CD4-positive, alpha-beta T cell treated with Interleukin-12 subunit alpha and Interleukin-12 subunit beta, for 1 hour (primary cell): ENCODE results near the gene HLCS.

Experiments used
- DNase-seq: peaks from one replicate; pipeline ENCODE4 v3.0.0-alpha.2; 2020

Gene HLCS

DNA sequence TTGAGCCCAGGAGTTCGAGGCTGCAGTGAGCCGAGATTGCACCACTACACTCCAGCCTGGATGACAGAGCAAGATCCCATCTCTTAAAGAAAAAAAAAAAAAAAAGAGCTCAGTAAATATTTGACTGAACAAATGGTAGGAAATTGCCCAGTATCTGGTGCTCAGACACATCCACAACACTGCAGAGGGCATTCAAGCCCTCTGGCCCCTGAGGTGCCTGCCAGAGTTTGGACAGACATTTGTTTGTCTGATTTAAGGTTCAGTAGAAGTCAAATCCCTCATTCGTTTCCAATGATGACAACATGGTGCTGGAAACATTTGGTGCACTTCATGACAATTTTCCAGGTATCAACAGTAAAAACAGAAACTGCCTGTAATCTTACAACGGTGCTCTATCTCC is 86.6 kb downstream of the HLCS start:
- no peak for DNase-seq

- no peak for DNase-seq
Observed at GRCh38 chr21:36877741-36878140, 88.7 kb downstream of the HLCS start.

DNA sequence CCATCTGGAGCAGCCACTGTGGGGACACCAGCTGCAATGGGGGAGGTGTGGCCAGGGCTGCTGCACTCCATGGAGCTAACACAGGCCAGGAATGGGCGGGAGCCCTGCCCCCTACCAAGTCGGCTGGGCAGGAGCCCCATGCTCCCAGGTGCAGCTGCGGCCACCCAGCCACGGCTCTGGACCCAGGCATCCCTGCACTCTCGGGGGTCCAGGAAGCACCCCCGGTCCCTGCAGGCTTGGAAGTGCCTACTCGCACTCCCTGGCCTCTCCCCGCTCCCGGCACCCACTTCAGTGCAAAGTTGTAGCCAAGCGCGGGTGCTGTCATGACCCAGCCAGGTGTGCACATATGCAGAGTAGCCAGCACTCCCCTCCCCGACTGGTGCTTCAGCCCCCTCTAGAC is 91.8 kb downstream of the HLCS start:
- DNase-seq, result no peak

DNA sequence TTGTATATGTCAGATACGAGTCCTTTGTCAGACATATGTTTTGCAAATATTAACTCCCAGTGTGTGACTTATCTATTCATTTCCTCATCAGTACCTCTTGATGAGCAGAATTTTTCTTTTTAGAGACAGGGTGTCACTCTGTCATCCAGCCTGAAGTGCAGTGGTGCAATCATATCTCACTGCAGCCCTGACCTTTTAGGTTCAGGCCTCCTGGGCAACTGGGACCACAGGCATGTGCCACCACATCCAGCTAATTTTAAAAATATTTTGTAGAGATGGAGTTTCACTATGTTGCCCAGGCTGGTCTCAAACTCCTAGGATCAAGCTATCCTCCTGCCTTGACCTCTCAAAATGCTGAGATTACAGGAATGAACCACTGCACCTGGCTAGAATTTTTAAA is 93.0 kb downstream of the HLCS start:
- no peak for DNase-seq

DNA sequence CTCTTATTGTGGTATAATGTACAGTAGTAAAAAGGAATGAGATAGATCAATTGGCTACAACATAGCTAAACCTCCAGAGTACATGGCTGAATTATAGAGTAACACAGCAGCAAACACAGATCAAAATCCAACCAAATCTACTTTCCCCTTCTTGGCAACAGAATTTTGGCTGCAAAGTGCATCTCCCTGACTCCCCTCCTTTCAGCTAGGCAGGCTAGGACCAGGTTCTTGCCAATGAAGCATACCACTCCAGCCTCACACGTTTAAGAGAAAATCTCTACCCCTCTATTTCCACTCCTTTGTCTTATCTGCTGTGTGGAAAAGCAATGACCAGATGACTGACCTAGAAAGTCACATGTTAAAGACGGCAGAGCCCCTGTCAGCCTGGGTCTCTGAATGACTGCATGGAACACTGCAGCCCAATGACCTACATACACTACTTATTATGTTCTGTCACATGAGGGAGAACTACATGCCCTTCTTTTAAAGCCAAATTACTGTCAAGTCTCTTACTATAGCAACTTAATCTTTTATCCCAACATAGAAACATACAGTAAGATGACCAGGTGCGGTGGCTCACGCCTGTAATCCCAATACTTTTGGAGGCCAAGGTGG is 99.1 kb downstream of the HLCS start:
- no peak for DNase-seq

DNA sequence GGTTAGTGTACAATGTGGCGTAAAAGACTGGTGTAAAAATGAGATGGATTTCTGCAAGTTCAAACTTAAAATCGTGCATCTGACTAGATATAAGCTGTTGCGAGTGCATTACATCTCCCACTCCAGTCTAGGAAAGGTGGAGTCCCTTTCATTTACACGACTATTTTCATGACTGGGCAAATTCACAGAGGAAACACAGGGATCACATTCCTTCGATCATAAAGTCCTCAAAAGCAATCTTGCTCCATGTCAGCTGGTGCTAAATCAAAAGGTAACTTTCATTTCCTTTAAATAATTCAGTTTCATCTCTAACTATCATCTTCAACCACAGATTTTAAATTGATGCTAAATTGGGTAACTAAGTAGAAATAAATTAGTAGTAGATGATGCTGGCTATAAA is 100.0 kb downstream of the HLCS start:
- DNase-seq, result no peak

GRCh38 chr21:36864974-36865373 is 101.5 kb downstream of the HLCS start:
- no peak for DNase-seq

GRCh38 chr21:36863260-36863659 is 103.2 kb downstream of the HLCS start:
- DNase-seq, result no peak

- no peak for DNase-seq
Observed at GRCh38 chr21:36861595-36862323, 104.7 kb downstream of the HLCS start.

DNA sequence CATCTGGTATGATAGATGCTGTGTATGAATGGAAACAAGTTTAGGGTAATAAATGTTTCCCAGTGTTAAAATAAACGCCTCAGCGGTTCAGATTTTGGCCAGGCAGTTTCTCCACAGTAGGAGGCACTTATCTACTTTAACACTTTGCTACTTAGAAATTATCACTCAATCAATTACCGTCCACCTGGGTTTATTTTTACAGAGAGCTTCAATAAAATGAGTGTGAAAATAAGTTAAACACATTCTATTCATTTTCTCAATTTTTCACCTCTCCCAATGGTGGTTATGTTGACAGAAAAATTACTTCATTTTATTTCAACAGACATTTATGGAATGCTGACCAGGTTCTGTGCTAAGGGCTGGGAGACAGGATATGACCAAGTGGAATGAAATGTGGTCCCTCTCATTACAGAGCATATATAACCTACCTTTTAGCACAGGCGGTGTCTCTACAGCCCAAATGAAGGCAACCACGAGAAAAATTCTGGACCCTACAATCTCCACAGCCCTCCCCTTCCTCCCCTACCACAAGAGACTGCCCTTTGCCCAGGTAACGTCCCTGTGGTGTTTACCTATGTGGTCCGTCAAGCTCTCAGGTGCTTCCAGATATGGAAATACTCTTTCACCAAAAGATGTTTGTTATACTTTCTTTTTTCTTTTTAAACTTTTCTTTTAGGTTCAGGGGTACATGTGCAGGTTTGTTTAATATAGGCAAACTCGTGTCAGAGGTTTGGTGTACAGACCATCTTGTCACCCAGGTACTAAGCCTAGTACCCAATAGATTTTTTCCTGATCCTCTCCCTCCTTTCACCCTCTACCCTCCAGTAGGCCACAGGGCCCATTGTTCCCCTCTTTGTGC is 105.5 kb downstream of the HLCS start:
- no peak for DNase-seq

DNA sequence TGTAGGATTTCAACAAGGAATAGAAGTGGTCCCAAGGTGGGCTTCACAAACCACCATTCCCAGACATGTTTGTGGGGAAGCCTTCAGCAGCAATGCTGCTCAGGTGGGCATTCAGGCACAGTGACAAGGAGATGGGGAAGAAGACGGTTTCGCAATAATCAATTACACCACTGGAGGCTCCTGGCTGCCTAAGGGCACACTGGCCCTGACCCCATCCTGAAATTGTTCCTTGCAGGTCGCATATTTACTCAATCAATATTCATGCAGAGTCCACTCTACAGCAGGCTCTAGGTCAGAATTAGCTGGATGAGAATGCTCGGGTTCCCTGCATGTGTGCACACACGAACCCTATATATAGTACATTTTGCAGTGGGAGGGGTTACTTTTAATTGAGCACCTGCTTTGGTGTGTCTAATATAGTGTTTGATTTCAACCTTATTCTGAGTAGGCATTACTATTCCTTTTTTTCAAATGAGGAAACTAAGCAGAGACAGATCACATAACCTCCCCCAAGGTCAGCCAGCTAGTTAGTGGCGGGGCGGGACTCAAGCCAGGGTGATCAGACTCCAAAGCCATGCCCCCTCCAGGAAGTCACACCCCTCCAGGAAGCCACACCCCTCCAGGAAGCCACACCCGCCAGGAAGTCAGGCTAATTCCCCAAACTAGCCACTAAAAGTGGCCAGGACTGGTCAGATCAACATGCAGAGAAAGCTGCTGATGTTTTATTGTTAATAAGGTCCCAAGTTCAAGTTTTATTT is 106.5 kb downstream of the HLCS start:
- DNase-seq, result peak; percentile 42

- no peak for DNase-seq
Observed at GRCh38 chr21:36858320-36858957, 108.0 kb downstream of the HLCS start.

DNA sequence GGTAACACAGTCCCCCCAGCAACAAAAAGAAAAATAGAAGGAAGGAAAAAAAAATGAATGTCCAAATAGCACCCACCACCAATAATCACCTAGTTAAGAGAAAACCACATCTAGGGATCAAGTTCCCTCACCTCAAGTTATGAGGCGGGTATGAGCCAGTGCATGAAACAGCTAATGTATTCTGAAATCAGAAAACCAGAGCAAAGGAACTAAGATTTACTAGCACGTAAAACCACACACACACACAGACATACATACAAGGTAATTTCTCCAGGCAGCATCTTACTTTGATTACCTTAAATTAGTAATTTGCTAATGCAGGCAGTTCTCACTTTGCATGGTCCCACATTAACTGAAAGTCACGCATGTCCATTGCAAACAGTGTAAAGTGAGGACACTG is 109.8 kb downstream of the HLCS start:
- DNase-seq, result no peak

- peak; percentile 9 for DNase-seq
Observed at GRCh38 chr21:36854391-36854790, 112.1 kb downstream of the HLCS start.

- no peak for DNase-seq
Observed at GRCh38 chr21:36852864-36853263, 113.6 kb downstream of the HLCS start.

GRCh38 chr21:36852293-36852692 is 114.2 kb downstream of the HLCS start:
- no peak for DNase-seq

DNA sequence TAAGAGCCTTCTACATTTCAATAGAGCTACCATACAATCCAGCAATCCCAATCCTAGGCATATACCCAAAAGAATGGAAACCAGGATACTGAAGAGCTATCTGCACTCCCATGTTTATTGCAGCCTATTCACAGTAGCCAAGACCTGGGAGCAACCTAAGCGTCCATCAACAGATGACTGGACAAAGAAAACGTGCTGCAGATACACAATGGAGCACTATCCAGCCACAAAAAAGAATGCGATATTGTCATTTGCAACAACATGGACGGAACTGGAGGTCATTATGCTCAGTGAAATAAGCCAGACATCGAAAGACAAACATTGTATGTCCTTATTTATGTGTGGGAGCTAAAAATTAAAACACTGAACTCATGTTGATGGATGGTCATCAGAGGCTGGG is 115.3 kb downstream of the HLCS start:
- DNase-seq, result no peak

DNA sequence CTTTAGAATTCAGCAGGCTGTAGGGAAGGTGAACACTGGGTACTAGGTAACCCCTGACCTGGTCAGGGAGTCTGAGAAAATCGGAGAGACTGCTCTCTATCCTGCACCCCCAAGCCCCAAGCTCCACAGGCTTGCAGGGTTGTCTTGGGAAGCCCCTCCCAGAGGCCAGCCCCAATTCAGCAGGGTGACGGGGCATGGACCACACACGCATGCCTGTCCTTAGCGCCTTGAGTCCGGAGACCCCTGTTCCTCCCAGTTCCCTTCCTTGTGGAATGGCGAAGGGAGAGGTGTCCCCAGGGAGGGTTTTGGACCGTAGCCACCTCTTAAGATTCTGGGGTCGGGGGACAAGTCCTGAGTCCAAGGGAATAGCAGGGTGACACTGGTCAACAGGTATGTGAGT is 116.1 kb downstream of the HLCS start:
- DNase-seq, result no peak

DNA sequence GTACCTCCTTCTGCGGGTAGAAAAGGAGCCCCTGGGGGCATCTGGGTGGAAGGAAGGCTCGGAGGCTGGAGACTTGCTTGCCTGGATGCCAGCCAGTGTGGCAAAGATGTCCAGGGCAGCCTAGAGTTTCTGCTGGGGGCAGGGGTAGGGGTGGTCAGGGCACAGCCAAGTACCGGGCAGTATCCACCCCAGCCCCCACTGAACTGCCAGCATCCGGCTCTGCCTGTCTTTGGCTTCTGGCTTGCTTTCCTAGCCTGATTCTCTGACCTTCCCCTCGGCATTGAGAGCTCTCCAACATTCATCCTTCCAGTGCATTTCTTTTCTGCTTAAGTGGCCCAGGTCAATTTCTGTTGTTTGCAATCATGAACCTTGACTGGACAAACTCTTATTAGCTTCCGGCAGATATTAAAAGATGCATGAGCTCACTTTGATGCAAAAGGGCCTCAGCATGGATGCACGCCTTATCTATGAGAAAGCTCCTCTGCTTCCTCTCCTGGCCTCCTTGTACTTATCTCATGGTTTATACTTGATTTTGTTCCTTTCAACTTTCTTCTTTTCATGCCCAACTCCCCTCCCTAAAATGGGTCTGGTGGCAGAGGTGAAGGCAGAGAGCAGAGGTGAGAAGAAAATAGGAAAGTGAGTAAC is 116.9 kb downstream of the HLCS start:
- no peak for DNase-seq

DNA sequence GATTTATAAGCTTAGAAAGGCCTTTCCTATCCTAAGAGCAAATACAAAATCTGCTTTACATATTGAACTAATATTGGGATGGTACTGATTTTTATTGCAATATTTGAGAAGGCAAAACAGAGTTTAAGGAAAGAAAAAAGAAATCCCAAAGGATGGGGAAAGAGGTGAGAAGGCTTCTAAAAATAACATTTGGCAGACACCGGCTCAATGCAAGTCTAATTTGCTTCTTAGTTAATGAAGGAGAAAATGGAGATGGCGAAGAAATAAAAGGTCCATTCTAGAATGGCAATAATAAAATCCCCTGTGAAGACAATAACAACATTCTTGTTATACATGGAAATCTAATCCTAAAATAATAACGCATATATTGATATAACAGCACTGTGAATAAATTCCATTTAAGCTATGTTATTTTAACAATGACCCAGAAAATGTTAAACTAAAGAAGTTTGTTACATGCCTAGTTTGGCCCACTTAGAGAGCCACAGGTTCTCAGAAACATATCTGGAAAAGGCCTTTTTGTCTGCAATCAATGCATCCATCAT is 117.7 kb downstream of the HLCS start:
- no peak for DNase-seq

DNA sequence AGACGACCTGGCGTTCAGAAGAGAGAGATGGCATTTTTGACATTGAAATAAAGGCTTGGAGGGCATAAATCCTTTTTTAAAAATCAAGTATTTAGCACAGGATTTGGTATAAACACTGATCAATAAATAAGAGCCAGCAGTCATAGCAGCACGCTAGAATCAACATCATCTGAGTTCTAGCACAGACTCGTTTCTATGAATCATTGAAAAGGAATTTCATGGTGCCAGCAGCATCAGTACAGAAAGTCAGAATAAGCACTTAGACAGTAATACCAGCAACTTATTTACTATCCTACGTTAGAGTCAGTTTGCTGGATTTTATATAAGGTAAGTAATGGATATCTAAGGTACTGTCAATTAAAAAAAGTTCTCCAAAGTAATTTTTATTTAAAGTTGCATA is 119.3 kb downstream of the HLCS start:
- no peak for DNase-seq

DNA sequence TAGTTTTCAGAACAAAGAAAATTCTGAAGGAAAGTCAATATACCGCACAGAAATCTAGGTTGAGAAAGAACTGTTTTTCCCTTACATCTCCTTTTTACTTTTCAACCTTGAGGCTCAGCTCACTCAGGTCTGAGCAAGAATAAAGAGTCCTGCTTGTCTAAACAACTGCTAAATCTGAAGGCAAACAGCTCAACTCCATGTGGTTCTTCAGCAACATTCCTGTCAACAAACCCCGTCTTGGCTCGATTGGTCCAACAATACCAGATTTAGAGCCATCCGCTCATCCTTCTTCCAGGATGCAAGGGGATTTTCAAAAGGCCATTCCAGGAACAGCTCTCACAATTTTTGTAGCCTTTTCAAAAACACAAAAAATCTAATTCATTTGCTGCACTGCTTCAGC is 119.8 kb downstream of the HLCS start:
- DNase-seq, result no peak
